A673 (cell line): ENCODE results near the gene ARHGAP45. TPM values are rescaled to one million over a fixed set of nuclear protein-coding genes. Genes with fewer than 3 reads are reported as not detected.

Source experiments
- BruUV-seq: library from RNA; stranded (reverse); fragments of 400-500 nt; replicated peaks from 2 replicates; lab custom pipeline; 2021; lab: Mats Ljungman, UMichigan
- CTCF ChIA-PET: fragments of 300-600 bp; sonication (Branson Sonifier 250); formaldehyde crosslinking; loops from one replicate; lab custom pipeline; 2022; ENCODE audit warnings: antibody characterized with exemption; lab: Charles Lee
- POLR2A ChIA-PET: fragments of 300-600 bp; sonication (Branson Sonifier 250); formaldehyde crosslinking; loops from one replicate; lab custom pipeline; 2022; ENCODE audit warnings: antibody characterized with exemption; ENCODE audit not compliant: low non-redundant PET; lab: Charles Lee
- DNase-seq: peaks from one replicate; pipeline ENCODE4 v3.0.0-alpha.2; 2015; ENCODE audit warnings: low spot score
- H3K27ac ChIP-seq: fragments of 200-600 bp; sonication (generic); 2 replicates; pipeline ENCODE4 v1.5.1; 2016; ENCODE audit warnings: mixed run types, low read depth, mild to moderate bottlenecking, mixed read lengths, antibody characterized with exemption, low read length; ENCODE audit not compliant: poor library complexity, severe bottlenecking
- H3K27me3 ChIP-seq: fragments of 200-600 bp; sonication (generic); replicated peaks from 2 replicates; pipeline ENCODE4 v1.6.1; 2017; ENCODE audit warnings: mixed run types, low read depth, mild to moderate bottlenecking, mixed read lengths, antibody characterized with exemption, low read length; ENCODE audit not compliant: insufficient read depth, poor library complexity
- H3K36me3 ChIP-seq: fragments of 200-600 bp; sonication (generic); 2 replicates; pipeline ENCODE4 v1.6.1; 2016; ENCODE audit warnings: mixed run types, mild to moderate bottlenecking, mixed read lengths, antibody characterized with exemption, low read length; ENCODE audit not compliant: insufficient read depth, poor library complexity, severe bottlenecking
- H3K4me1 ChIP-seq: fragments of 200-600 bp; sonication (generic); 2 replicates; pipeline ENCODE4 v1.6.1; 2017; ENCODE audit warnings: mixed run types, mild to moderate bottlenecking, mixed read lengths, antibody characterized with exemption, low read length; ENCODE audit not compliant: insufficient read depth, poor library complexity, severe bottlenecking
- H3K4me3 ChIP-seq: fragments of 200-600 bp; sonication (generic); 2 replicates; pipeline ENCODE4 v1.5.1; 2016; ENCODE audit warnings: low read depth, mixed run types, mild to moderate bottlenecking, mixed read lengths, low read length; ENCODE audit not compliant: poor library complexity, severe bottlenecking
- H3K9me3 ChIP-seq: fragments of 200-600 bp; sonication (generic); 2 replicates; pipeline ENCODE4 v1.6.1; 2016; ENCODE audit warnings: mixed run types, low read depth, mild to moderate bottlenecking, mixed read lengths, antibody characterized with exemption, low read length; ENCODE audit not compliant: poor library complexity, severe bottlenecking
- EZH2 ChIP-seq: fragments of 200-600 bp; sonication (generic); IDR thresholded peaks from 2 replicates; pipeline ENCODE4 v1.6.1; 2017; ENCODE audit warnings: borderline replicate concordance, low read depth, mild to moderate bottlenecking, mixed read lengths, antibody characterized with exemption, low read length; ENCODE audit not compliant: poor library complexity, severe bottlenecking
- intact Hi-C: fragments of 100-400 bp; cut with micrococcal nuclease; formaldehyde crosslinking; loops from one replicate; pipeline ENCODE4 v1.10.0; 2022; ENCODE audit not compliant: unreplicated experiment
- total RNA-seq: library from RNA; stranded (reverse); gene quantifications from 2 replicates; pipeline ENCODE4 v1.2.3, GENCODE V29; 2021
- TF ChIP-seq, protein P1 (sequence below): fragments of 300-800, 200-600 bp; sonication (generic); conservative IDR thresholded peaks from 2 replicates; pipeline ENCODE4 v1.5.1; 2017; ENCODE audit warnings: low read depth, mild to moderate bottlenecking, antibody characterized with exemption, low read length, moderate library complexity, mixed read lengths

Gene ARHGAP45
- total RNA-seq, 1 experiment from 2014 or later: 3.2 TPM

DNA sequence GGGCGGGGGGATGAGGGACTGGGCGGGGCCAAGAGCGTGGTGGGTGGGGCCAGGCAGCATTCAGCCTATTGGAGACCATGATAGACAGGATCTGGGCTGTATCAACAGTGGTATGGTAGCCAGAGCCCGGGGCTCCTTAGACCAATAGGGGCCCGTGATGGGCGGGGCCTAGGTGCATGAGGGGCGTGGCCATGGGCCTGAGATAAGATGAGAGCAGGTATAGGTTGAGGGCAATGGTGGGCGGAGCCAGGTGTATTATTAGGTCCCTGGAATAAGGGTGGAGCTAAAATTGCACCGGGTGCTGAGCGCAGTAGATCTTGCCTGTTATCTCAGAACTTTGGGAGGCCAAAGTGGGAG lies 21.7 kb upstream of the ARHGAP45 start:
- H3K9me3 ChIP-seq: no peaks in the 10 kb centered on the region
- H3K4me1 ChIP-seq: peaks cover 31% of the 10 kb centered on the region
- no TSS peak for BruUV-seq
- no peaks in the 10 kb centered on the region for H3K27me3 ChIP-seq
- ChIA-PET CTCF (no interaction called here), POLR2A (no interaction called here)
- peak; percentile 85 for DNase-seq
- intact Hi-C loops: no loop called here
- TF ChIP-seq, protein P1, sequence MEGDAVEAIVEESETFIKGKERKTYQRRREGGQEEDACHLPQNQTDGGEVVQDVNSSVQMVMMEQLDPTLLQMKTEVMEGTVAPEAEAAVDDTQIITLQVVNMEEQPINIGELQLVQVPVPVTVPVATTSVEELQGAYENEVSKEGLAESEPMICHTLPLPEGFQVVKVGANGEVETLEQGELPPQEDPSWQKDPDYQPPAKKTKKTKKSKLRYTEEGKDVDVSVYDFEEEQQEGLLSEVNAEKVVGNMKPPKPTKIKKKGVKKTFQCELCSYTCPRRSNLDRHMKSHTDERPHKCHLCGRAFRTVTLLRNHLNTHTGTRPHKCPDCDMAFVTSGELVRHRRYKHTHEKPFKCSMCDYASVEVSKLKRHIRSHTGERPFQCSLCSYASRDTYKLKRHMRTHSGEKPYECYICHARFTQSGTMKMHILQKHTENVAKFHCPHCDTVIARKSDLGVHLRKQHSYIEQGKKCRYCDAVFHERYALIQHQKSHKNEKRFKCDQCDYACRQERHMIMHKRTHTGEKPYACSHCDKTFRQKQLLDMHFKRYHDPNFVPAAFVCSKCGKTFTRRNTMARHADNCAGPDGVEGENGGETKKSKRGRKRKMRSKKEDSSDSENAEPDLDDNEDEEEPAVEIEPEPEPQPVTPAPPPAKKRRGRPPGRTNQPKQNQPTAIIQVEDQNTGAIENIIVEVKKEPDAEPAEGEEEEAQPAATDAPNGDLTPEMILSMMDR: no peak
- no peak for TF ChIP-seq EZH2
- no peak overlapping the region for H3K4me3 ChIP-seq
- no peak overlapping the region for H3K27ac ChIP-seq
- H3K36me3 ChIP-seq: no peaks in the 10 kb centered on the region

DNA sequence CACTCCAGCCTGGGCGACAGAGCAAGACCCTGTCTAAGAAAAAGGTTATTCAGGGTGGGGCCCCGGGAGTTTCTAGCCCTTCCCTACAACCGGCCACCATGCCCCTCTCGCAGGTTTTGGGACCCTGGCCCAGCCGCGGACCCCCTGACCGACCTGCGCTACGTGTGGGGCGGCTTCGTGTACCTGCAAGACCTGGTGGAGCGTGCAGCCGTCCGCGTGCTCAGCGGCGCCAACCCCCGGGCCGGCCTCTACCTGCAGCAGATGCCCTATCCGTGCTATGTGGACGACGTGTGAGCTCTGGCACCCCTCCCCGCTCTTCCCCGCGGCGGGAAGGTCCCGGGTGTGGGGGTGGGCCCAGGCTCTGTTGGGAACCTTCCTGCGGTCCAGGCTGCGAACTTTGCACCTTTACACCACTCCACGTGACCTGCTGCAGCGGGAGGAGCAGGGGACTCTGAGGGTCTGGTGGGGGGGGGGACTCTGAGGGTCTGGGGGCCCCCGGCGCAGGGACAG lies 20.8 kb upstream of the ARHGAP45 start:
- no peak for DNase-seq
- H3K9me3 ChIP-seq: no peaks in the 10 kb centered on the region
- TF ChIP-seq, protein P1: no peak
- no peak for TF ChIP-seq EZH2
- no peaks in the 10 kb centered on the region for H3K27me3 ChIP-seq
- H3K4me1 ChIP-seq: peaks cover 24% of the 10 kb centered on the region
- intact Hi-C loops: no loop called here
- ChIA-PET POLR2A (no interaction called here), CTCF (no interaction called here)
- no peaks in the 10 kb centered on the region for H3K36me3 ChIP-seq
- H3K27ac ChIP-seq: no peak overlapping the region
- no TSS peak for BruUV-seq
- H3K4me3 ChIP-seq: no peak overlapping the region

DNA sequence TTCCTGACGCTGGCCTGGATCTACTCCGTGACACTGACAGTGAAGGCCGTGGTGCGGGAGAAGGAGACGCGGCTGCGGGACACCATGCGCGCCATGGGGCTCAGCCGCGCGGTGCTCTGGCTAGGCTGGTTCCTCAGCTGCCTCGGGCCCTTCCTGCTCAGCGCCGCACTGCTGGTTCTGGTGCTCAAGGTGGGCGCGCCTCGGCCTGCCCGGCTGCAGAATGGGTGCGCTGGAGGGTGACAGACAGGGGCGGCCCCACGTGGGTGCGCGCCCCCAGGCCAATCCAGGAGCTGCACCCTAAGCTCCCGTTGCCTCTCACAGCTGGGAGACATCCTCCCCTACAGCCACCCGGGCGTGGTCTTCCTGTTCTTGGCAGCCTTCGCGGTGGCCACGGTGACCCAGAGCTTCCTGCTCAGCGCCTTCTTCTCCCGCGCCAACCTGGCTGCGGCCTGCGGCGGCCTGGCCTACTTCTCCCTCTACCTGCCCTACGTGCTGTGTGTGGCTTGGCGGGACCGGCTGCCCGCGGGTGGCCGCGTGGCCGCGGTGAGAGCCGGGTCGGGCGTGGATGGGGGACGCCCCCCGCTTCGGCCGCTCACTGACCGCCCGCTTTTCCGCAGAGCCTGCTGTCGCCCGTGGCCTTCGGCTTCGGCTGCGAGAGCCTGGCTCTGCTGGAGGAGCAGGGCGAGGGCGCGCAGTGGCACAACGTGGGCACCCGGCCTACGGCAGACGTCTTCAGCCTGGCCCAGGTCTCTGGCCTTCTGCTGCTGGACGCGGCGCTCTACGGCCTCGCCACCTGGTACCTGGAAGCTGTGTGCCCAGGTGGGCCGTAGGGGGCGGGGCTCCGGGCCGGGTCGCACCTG lies 19.9 kb upstream of the ARHGAP45 start:
- H3K4me1 ChIP-seq: peaks cover 15% of the 10 kb centered on the region
- BruUV-seq: no TSS peak
- intact Hi-C loops: no loop called here
- no peak for TF ChIP-seq EZH2
- TF ChIP-seq, protein P1: no peak
- no peak overlapping the region for H3K27ac ChIP-seq
- H3K27me3 ChIP-seq: no peaks in the 10 kb centered on the region
- H3K9me3 ChIP-seq: no peaks in the 10 kb centered on the region
- DNase-seq: no peak
- POLR2A ChIA-PET: no interaction called here
- H3K4me3 ChIP-seq: no peak overlapping the region
- CTCF ChIA-PET: no interaction called here
- no peaks in the 10 kb centered on the region for H3K36me3 ChIP-seq
